ENCODE measurements around the gene P2RY14.
A peak's percentile ranks its signal among the peaks of the same experiment; 100 is the strongest.

The P2RY14 gene

DNA sequence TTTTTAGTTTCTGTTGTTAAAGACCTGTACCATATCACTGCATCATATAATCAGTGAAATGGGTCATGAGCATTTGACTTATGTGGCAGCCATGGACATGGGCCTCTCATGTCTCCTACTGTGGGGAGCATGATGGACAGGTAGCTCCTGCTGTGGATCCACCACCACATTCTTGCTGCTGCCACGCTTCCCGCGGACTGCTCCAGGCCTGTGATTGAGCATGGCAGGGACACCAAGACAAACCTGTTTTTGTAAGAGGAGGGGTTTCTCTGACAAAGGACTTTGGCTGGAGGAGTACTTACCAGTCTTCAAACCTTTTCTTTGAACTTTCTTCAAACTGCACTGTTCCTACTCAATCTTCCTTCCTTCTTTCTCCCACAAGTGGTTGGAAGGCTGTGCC lies 17.9 kb upstream of the P2RY14 start (continued):
- TF ChIP-seq ZNF398 (tag by site-specific recombination; IDR thresholded peaks at IDR 0.05) (no peak), HOXD13 (CRISPR knock-in tag; IDR thresholded peaks at IDR 0.05; ENCODE audit: borderline replicate concordance) (no peak), GLI4 (tag by site-specific recombination; IDR thresholded peaks at IDR 0.05) (no peak), ZNF792 (tag by site-specific recombination; IDR thresholded peaks at IDR 0.05) (no peak), ZNF585B (tag by site-specific recombination; IDR thresholded peaks at IDR 0.05) (no peak), ZNF548 (tag by site-specific recombination; IDR thresholded peaks at IDR 0.05) (no peak), SP7 (tag by site-specific recombination; IDR thresholded peaks at IDR 0.05) (no peak)

DNA sequence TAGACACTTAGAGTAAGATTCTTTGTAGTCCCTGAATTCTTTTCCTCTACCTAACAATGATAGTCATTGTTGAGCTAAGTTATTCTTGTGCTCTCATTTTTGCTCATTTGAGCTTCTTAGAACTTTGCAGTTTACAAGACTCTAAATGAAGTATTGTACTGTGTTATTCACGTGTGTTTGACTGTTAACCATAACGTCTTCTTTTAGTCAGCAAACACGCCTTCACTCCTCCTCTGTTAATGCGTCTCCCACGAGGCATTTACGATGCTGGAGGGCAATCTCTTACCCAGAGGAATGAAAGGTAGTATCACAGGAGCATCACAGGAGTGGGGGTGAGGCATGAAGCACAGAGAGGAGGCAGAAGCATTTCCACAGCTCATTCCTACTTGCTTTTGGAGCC lies 14.8 kb upstream of the P2RY14 start:
- Histone ChIP-seq H3K9me3 (ENCODE audit: control insufficient read depth, insufficient read depth, low read depth, low read length) (no peaks in the 10 kb centered on the region), H3K36me3 (ENCODE audit: control insufficient read depth in 2 of 2, insufficient read depth in 1 of 2, low read length in 2 of 2) (no peaks in the 10 kb centered on the region), H3K4me1 (ENCODE audit: control insufficient read depth, insufficient read depth, low read length) (no peaks in the 10 kb centered on the region), H3K4me3 (ENCODE audit: low read depth, low read length) (no peak overlapping the region), H3K27ac (ENCODE audit: extremely low read depth, low read depth, low read length) (no peak overlapping the region)
- ChIA-PET POLR2A (no interaction called here), CTCF (interaction anchor here (0.7 to 2.1 kb wide), 5 partner anchors 11 to 125 kb away, joined by 3 to 7 read pairs (median 5); no protein-coding TSS in a partner anchor)
- TF ChIP-seq GLI2 (tag by site-specific recombination; IDR thresholded peaks at IDR 0.05; ENCODE audit: borderline replicate concordance, low read depth), result no peak
- TF ChIP-seq BCL11A (tag by site-specific recombination; IDR thresholded peaks at IDR 0.05; ENCODE audit: low read depth), result no peak
- no peak for TF ChIP-seq ZNF792 (tag by site-specific recombination; IDR thresholded peaks at IDR 0.05)
- 0 out of 2 replicates have a peak, but pooled peaks have one; percentile 7 for TF ChIP-seq EGR2 (tag by site-specific recombination; IDR thresholded peaks at IDR 0.05; ENCODE audit: low read depth)

DNA sequence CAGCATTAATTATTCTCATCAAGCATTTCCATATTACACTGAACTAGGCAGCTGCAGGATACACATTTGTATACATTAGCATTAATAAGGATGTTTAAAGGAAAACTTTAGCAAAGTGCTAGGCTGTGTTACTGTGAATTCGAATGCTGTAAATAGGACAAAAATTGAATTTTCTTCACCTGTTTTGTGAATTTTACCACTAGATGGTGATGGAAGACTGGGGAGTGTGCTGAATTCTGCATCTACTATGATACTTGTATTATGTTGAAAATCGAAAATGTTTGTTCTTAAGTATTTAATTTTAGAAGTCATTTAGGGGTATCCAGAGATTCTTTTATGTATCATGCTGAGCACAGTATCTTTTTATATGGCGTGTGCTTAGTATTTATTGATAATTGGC lies 12.3 kb upstream of the P2RY14 start:
- ChIA-PET CTCF (no interaction called here), POLR2A (no interaction called here)
- TF ChIP-seq, protein P1, sequence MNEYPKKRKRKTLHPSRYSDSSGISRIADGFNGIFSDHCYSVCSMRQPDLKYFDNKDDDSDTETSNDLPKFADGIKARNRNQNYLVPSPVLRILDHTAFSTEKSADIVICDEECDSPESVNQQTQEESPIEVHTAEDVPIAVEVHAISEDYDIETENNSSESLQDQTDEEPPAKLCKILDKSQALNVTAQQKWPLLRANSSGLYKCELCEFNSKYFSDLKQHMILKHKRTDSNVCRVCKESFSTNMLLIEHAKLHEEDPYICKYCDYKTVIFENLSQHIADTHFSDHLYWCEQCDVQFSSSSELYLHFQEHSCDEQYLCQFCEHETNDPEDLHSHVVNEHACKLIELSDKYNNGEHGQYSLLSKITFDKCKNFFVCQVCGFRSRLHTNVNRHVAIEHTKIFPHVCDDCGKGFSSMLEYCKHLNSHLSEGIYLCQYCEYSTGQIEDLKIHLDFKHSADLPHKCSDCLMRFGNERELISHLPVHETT (tag by site-specific recombination; IDR thresholded peaks at IDR 0.05), result no peak
- TF ChIP-seq ZNF654 (tag by site-specific recombination; IDR thresholded peaks at IDR 0.05; ENCODE audit: low read depth) (peak; percentile 27), ZNF843 (tag by site-specific recombination; IDR thresholded peaks at IDR 0.05) (no peak)
- Histone ChIP-seq H3K27ac (ENCODE audit: extremely low read depth, low read depth, low read length) (no peak overlapping the region), H3K4me3 (ENCODE audit: low read depth, low read length) (no peak overlapping the region), H3K36me3 (ENCODE audit: control insufficient read depth in 2 of 2, insufficient read depth in 1 of 2, low read length in 2 of 2) (no peaks in the 10 kb centered on the region), H3K4me1 (ENCODE audit: control insufficient read depth, insufficient read depth, low read length) (no peaks in the 10 kb centered on the region), H3K9me3 (ENCODE audit: control insufficient read depth, insufficient read depth, low read depth, low read length) (no peaks in the 10 kb centered on the region)

DNA sequence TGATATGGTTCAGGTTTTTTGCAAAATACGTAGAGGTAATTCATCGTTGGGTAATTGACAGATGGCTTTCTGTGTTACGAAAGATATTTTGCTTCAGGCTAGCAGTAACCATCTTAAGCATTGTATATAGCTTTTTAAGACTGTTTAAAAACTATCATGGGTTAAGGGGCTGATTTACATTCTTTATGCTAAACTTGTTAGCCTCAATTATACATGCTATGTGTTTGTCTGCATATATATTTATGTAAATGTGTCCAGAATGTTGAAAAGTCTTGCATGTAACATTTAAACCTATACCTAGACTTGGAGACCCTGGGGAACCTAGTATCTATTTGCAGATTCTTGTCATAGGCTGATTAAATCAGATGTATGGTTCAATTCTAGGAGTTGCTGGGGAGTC lies 11.1 kb upstream of the P2RY14 start:
- H3K27ac ChIP-seq (ENCODE audit: extremely low read depth, low read depth, low read length), result no peak overlapping the region
- H3K4me1 ChIP-seq (ENCODE audit: control insufficient read depth, insufficient read depth, low read length), result no peaks in the 10 kb centered on the region
- H3K36me3 ChIP-seq (ENCODE audit: control insufficient read depth in 2 of 2, insufficient read depth in 1 of 2, low read length in 2 of 2), result no peaks in the 10 kb centered on the region
- no peak overlapping the region for H3K4me3 ChIP-seq (ENCODE audit: low read depth, low read length)
- ChIA-PET CTCF (interaction anchor here (0.6 to 0.7 kb wide), 2 partner anchors 559 to 1565 kb away, joined by 3 to 7 read pairs; no protein-coding TSS in a partner anchor), POLR2A (no interaction called here)
- no peaks in the 10 kb centered on the region for H3K9me3 ChIP-seq (ENCODE audit: control insufficient read depth, insufficient read depth, low read depth, low read length)
- TF ChIP-seq ZNF558 (tag by site-specific recombination; IDR thresholded peaks at IDR 0.05) (no peak), ELK4 (IDR thresholded peaks at IDR 0.05; ENCODE audit: borderline replicate concordance, low read depth, low read length) (no peak), ZBTB17 (tag by site-specific recombination; IDR thresholded peaks at IDR 0.05) (no peak), YY2 (tag by site-specific recombination; IDR thresholded peaks at IDR 0.05) (no peak), ZNF23 (tag by site-specific recombination; IDR thresholded peaks at IDR 0.05; ENCODE audit: borderline replicate concordance) (no peak), ZNF157 (tag by site-specific recombination; IDR thresholded peaks at IDR 0.05) (no peak), ZNF626 (tag by site-specific recombination; IDR thresholded peaks at IDR 0.05) (no peak)
- TF ChIP-seq, protein P2, sequence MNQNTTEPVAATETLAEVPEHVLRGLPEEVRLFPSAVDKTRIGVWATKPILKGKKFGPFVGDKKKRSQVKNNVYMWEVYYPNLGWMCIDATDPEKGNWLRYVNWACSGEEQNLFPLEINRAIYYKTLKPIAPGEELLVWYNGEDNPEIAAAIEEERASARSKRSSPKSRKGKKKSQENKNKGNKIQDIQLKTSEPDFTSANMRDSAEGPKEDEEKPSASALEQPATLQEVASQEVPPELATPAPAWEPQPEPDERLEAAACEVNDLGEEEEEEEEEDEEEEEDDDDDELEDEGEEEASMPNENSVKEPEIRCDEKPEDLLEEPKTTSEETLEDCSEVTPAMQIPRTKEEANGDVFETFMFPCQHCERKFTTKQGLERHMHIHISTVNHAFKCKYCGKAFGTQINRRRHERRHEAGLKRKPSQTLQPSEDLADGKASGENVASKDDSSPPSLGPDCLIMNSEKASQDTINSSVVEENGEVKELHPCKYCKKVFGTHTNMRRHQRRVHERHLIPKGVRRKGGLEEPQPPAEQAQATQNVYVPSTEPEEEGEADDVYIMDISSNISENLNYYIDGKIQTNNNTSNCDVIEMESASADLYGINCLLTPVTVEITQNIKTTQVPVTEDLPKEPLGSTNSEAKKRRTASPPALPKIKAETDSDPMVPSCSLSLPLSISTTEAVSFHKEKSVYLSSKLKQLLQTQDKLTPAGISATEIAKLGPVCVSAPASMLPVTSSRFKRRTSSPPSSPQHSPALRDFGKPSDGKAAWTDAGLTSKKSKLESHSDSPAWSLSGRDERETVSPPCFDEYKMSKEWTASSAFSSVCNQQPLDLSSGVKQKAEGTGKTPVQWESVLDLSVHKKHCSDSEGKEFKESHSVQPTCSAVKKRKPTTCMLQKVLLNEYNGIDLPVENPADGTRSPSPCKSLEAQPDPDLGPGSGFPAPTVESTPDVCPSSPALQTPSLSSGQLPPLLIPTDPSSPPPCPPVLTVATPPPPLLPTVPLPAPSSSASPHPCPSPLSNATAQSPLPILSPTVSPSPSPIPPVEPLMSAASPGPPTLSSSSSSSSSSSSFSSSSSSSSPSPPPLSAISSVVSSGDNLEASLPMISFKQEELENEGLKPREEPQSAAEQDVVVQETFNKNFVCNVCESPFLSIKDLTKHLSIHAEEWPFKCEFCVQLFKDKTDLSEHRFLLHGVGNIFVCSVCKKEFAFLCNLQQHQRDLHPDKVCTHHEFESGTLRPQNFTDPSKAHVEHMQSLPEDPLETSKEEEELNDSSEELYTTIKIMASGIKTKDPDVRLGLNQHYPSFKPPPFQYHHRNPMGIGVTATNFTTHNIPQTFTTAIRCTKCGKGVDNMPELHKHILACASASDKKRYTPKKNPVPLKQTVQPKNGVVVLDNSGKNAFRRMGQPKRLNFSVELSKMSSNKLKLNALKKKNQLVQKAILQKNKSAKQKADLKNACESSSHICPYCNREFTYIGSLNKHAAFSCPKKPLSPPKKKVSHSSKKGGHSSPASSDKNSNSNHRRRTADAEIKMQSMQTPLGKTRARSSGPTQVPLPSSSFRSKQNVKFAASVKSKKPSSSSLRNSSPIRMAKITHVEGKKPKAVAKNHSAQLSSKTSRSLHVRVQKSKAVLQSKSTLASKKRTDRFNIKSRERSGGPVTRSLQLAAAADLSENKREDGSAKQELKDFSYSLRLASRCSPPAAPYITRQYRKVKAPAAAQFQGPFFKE (tag by site-specific recombination; IDR thresholded peaks at IDR 0.05; ENCODE audit: borderline replicate concordance), result no peak
